Trophoblast cell (in vitro differentiated cells and primary cell): ENCODE results near the gene KIFAP3.

Experiments
- DNase-seq, 2 donors: peaks; one replicate each; pipeline ENCODE4 v3.0.0-alpha.2; 2016
- H2AFZ ChIP-seq: 2 replicates; pipeline ENCODE4 v1.6.1; 2013; ENCODE audit warnings: low read length, moderate library complexity, mild to moderate bottlenecking; ENCODE audit not compliant: insufficient read depth, poor library complexity
- H2AK5ac ChIP-seq: 2 replicates; pipeline ENCODE4 v1.6.1; 2013; ENCODE audit warnings: mild to moderate bottlenecking, low read length
- H2BK120ac ChIP-seq: 2 replicates; pipeline ENCODE4 v1.6.1; 2013; ENCODE audit warnings: low read length, mild to moderate bottlenecking, moderate library complexity; ENCODE audit not compliant: insufficient read depth, poor library complexity
- H2BK12ac ChIP-seq: 2 replicates; pipeline ENCODE4 v1.6.1; 2013; ENCODE audit warnings: mild to moderate bottlenecking, low read length, moderate library complexity
- H2BK5ac ChIP-seq: 2 replicates; pipeline ENCODE4 v1.6.1; 2013; ENCODE audit warnings: low read length, low read depth, moderate library complexity, mild to moderate bottlenecking; ENCODE audit not compliant: poor library complexity
- H3K14ac ChIP-seq: 2 replicates; pipeline ENCODE4 v1.6.1; 2013; ENCODE audit warnings: mild to moderate bottlenecking, low read length
- H3K18ac ChIP-seq: 2 replicates; pipeline ENCODE4 v1.6.1; 2013; ENCODE audit warnings: mild to moderate bottlenecking, low read length
- H3K23ac ChIP-seq: 2 replicates; pipeline ENCODE4 v1.6.1; 2013; ENCODE audit warnings: low read length
- H3K27ac ChIP-seq: 2 replicates; pipeline ENCODE4 v1.5.1; 2013; ENCODE audit warnings: low read depth, mild to moderate bottlenecking, inconsistent platforms, low read length, moderate library complexity
- H3K27me3 ChIP-seq: 2 replicates; pipeline ENCODE4 v1.6.1; 2013; ENCODE audit warnings: inconsistent platforms, mild to moderate bottlenecking, low read length, moderate library complexity; ENCODE audit not compliant: insufficient read depth
- H3K36me3 ChIP-seq, 2 experiments: 1 replicate in 1 of 2; 2 replicates in 1 of 2; pipeline ENCODE4 v1.6.1; 2013; ENCODE audit warnings: low read length in 2 of 2, mild to moderate bottlenecking in 2 of 2, moderate library complexity in 1 of 2; ENCODE audit not compliant: insufficient read depth in 2 of 2, control insufficient read depth in 1 of 2
- H3K4ac ChIP-seq: 2 replicates; pipeline ENCODE4 v1.6.1; 2013; ENCODE audit warnings: low read depth, mild to moderate bottlenecking, low read length, moderate library complexity
- H3K4me1 ChIP-seq, 2 experiments: 1 replicate in 1 of 2; 2 replicates in 1 of 2; pipeline ENCODE4 v1.6.1; 2013; ENCODE audit warnings: low read length in 2 of 2, mild to moderate bottlenecking in 2 of 2, moderate library complexity in 1 of 2; ENCODE audit not compliant: insufficient read depth in 2 of 2, control insufficient read depth in 1 of 2
- H3K4me2 ChIP-seq: 2 replicates; pipeline ENCODE4 v1.6.1; 2013; ENCODE audit warnings: inconsistent platforms, mild to moderate bottlenecking, low read length, moderate library complexity
- H3K4me3 ChIP-seq: 2 replicates; pipeline ENCODE4 v1.5.1; 2013; ENCODE audit warnings: mild to moderate bottlenecking, low read depth, low read length, inconsistent platforms
- H3K79me1 ChIP-seq: one replicate; pipeline ENCODE4 v1.6.1; 2013; ENCODE audit warnings: low read length
- H3K79me2 ChIP-seq: 2 replicates; pipeline ENCODE4 v1.6.1; 2013; ENCODE audit warnings: low read length, mild to moderate bottlenecking; ENCODE audit not compliant: control insufficient read depth, insufficient read depth, poor library complexity
- H3K9ac ChIP-seq: 2 replicates; pipeline ENCODE4 v1.6.1; 2013; ENCODE audit warnings: mild to moderate bottlenecking, low read length
- H3K9me3 ChIP-seq: 2 replicates; pipeline ENCODE4 v1.6.1; 2013; ENCODE audit warnings: low read depth, mild to moderate bottlenecking, control low read depth, inconsistent platforms, low read length; ENCODE audit not compliant: insufficient read depth
- H4K12ac ChIP-seq: 2 replicates; pipeline ENCODE4 v1.6.1; 2013; ENCODE audit warnings: low read depth, mild to moderate bottlenecking, low read length, moderate library complexity
- H4K8ac ChIP-seq: 2 replicates; pipeline ENCODE4 v1.6.1; 2013; ENCODE audit warnings: low read depth, mild to moderate bottlenecking, low read length, moderate library complexity
- H4K91ac ChIP-seq: one replicate; pipeline ENCODE4 v1.6.1; 2013; ENCODE audit warnings: low read depth, mild to moderate bottlenecking, low read length, moderate library complexity
- WGBS: extraction: QIAGEN DNeasy Blood & Tissue Kit; methylation state at CpG from one replicate; pipeline ENCODE4 v1.1.7; 2013; ENCODE audit warnings: missing lambda C conversion rate; ENCODE audit not compliant: insufficient read length, insufficient coverage; ENCODE audit errors: extremely low coverage; 5-methylcytosine and 5-hydroxymethylcytosine counted together

KIFAP3 gene

DNA sequence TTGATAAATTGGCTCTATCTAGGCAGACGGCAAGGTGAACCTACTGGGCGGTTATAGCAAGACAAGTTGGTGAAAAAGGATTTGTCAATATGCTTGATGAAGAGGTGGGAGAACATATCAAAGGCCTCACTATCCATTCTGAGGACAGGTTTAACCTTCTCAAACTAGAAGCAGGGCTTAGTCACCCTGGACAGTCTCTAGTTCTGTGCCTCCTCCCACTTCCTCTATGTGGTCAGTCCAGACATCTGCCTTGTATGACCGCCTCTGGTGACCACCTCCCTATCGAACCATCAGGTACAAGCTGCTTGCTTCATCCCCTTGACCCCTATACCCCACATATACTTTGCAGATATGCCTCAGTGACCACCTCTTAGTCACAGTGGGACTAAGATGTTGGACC, 178.5 kb downstream of the KIFAP3 start:
- H3K9ac ChIP-seq: no peak overlapping the region
- H3K27me3 ChIP-seq: no peaks in the 10 kb centered on the region
- H2BK12ac ChIP-seq: no peak overlapping the region
- H3K27ac ChIP-seq: no peak overlapping the region
- no peak overlapping the region for H3K14ac ChIP-seq
- H3K23ac ChIP-seq: no peak overlapping the region
- H3K79me1 ChIP-seq: peaks cover 19% of the 10 kb centered on the region
- H3K4me2 ChIP-seq: no peak overlapping the region
- peaks cover 8% of the 10 kb centered on the region for H3K79me2 ChIP-seq
- no peak overlapping the region for H3K4ac ChIP-seq
- H2AK5ac ChIP-seq: no peak overlapping the region
- H4K8ac ChIP-seq: no peak overlapping the region
- no peak overlapping the region for H4K91ac ChIP-seq
- H3K4me3 ChIP-seq: no peak overlapping the region
- H2BK120ac ChIP-seq: no peak overlapping the region
- peaks cover 2 to 5% of the 10 kb centered on the region in 2 experiments for H3K4me1 ChIP-seq
- H4K12ac ChIP-seq: no peak overlapping the region
- no peak overlapping the region for H2AFZ ChIP-seq
- no peak for DNase-seq
- no peaks in the 10 kb centered on the region for H3K9me3 ChIP-seq
- no peak overlapping the region for H2BK5ac ChIP-seq
- H3K36me3 ChIP-seq: no peaks in the 10 kb centered on the region
- no peak overlapping the region for H3K18ac ChIP-seq
- WGBS: no CpG with 5 or more reads among the region's 4 CpGs

DNA sequence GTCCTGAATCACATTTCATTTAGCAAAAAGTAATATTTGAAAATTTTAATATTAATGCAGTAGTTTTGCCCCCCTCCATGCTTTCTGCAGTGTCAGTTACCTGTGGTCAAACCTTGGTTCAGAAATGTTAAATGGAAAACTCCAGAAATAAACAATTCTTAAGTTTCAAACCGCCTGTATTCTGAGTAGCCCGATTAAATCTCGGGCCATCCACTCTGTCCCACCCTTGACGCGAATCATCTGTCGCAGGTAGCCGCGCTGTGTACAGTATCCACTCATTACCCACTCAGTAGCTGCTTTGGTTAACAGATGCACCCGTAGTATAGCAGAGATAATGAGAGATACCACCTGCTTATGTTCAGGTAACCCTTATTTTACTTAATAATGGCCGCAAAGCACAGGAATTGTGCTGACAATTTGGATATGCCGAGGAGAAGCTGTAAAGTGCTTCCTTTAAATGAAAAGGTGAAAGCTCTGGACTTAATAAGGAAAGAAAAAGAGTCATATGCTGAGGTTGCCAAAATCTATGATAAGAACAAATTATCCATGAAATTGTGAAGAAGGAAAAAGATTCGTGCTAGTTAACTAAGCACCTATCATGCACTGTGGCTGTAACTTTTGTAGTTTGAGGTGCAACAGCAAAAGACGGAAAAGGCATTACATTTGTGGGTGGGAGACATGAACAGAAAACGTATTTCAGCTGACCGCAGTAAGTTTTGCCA, 179.9 kb downstream of the KIFAP3 start:
- H3K18ac ChIP-seq: no peak overlapping the region
- H3K4me1 ChIP-seq: peaks cover 7% of the 10 kb centered on the region in 2 experiments
- no peak overlapping the region for H3K4ac ChIP-seq
- H3K9ac ChIP-seq: no peak overlapping the region
- H2AFZ ChIP-seq: peak overlapping the region; percentile 76
- H3K27me3 ChIP-seq: no peaks in the 10 kb centered on the region
- H2BK5ac ChIP-seq: no peak overlapping the region
- peak overlapping the region; percentile 55 for H3K4me2 ChIP-seq
- H2AK5ac ChIP-seq: no peak overlapping the region
- peaks cover 10% of the 10 kb centered on the region for H3K79me2 ChIP-seq
- peaks cover 24% of the 10 kb centered on the region for H3K79me1 ChIP-seq
- H3K4me3 ChIP-seq: no peak overlapping the region
- no peak overlapping the region for H3K27ac ChIP-seq
- peak overlapping the region; percentile 59 for H3K14ac ChIP-seq
- H2BK120ac ChIP-seq: no peak overlapping the region
- peak; percentile 3 to 36 for DNase-seq
- no peak overlapping the region for H2BK12ac ChIP-seq
- WGBS: no CpG with 5 or more reads among the region's 15 CpGs
- H3K9me3 ChIP-seq: no peaks in the 10 kb centered on the region
- H4K8ac ChIP-seq: peak overlapping the region; percentile 76
- H3K36me3 ChIP-seq: peaks cover 0 to 2% of the 10 kb centered on the region in 2 experiments
- H4K12ac ChIP-seq: peak overlapping the region; percentile 45
- H3K23ac ChIP-seq: no peak overlapping the region
- peak overlapping the region; percentile 59 for H4K91ac ChIP-seq

DNA sequence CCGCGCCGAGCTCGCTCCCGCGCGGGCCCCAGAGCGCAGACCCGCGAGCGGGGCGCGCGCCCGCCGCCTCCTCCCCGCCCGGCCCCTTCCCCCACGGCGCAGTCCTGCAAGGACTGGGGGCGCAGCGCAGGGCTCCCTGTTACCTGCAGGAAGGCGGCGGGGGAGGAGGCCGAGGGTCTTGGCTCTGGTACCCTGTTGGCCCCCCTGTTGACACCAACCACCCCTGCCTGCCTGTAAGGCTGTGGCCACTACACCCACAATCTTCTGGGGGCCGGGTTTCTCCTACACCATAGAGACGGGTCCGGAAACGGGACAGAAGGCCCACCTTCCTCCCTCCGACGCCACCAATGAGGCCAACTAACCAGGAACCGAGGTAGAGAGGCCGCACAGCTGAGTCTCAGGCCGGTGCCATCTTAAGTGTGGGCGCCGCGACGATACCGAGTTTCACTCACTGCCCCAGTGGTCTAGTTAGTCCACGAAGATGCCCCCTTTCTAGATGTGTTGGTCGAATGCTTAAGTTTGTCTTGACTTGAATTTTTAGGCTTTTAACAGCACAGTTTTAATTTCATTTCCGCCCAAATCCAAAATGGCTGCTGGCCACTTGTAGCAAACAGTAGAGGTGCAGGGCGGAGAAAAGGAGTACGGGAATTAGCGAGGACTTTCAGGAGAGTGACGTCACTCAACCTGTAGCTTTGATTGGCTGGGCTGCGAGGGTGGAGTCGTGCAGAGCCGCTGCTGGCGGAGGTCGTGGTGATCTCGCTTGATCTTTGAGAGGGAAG, 180.7 kb downstream of the KIFAP3 start, which contains the start of gene SCYL3:
SCYL3 (minus strand) TSS at position 252 of the 779 bp plus-strand sequence. CDS start 5,056 bp downstream, outside the sequence.
- H3K14ac ChIP-seq: peak within 1 kb of the TSS; percentile 98
- peak within 1 kb of the TSS; percentile 95 for H3K4me3 ChIP-seq
- H2BK12ac ChIP-seq: peak within 1 kb of the TSS; percentile 51
- no CpG with 5 or more reads among the region's 52 CpGs for WGBS
- peaks cover 10% of the 10 kb centered on the region for H3K79me2 ChIP-seq
- H3K18ac ChIP-seq: peak within 1 kb of the TSS; percentile 98
- peak within 1 kb of the TSS; percentile 99 for H2BK5ac ChIP-seq
- H3K36me3 ChIP-seq: peaks cover 0 to 2% of the 10 kb centered on the region in 2 experiments
- H2AK5ac ChIP-seq: peak within 1 kb of the TSS; percentile 71
- H3K79me1 ChIP-seq: peaks cover 24% of the 10 kb centered on the region
- H3K4ac ChIP-seq: peak within 1 kb of the TSS; percentile 100
- peak within 1 kb of the TSS; percentile 95 for H4K12ac ChIP-seq
- H3K4me2 ChIP-seq: peak within 1 kb of the TSS; percentile 70
- peak within 1 kb of the TSS; percentile 27 for H3K23ac ChIP-seq
- DNase-seq: peak; percentile 94 to 98
- H3K27me3 ChIP-seq: no peaks in the 10 kb centered on the region
- peak within 1 kb of the TSS; percentile 99 for H3K9ac ChIP-seq
- H3K9me3 ChIP-seq: no peaks in the 10 kb centered on the region
- peaks cover 7% of the 10 kb centered on the region in 2 experiments for H3K4me1 ChIP-seq
- peak within 1 kb of the TSS; percentile 97 for H4K91ac ChIP-seq
- H4K8ac ChIP-seq: peak within 1 kb of the TSS; percentile 96
- H2AFZ ChIP-seq: peak within 1 kb of the TSS; percentile 94
- H3K27ac ChIP-seq: peak within 1 kb of the TSS; percentile 83
- H2BK120ac ChIP-seq: peak within 1 kb of the TSS; percentile 97

DNA sequence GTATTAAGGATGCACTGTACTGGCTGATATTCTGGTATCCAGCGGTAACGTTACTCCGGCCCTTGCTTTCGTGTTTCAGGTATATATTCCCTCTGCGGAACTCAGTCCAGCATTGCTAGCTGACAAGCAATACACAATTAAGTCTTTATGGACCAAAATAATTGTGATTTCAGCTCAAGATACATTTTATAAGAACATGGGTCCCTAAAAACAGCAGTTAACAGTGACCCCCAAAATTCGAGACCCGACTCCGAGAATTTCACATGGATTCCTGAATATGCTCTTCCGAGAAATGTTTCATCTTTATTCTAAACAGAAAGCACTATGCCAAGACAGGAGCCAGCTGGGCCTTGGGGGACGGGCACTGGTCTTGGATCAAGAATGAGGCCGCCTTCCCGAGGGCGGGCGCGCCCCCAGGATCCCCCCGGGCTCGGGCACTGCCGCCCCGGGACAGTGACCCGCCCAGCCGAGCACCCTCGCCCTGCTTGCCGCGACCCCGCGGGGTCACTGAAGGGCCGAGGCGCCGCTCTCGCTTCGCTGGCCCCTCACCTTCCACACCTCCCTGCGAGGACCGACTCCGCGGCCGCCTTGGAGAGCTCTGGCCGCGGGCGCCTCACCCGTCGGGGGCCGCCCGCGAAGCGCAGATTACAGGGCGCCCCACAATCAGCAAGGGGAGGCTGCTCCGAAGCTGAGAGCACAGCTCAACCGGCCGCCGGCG, 181.4 kb downstream of the KIFAP3 start:
- peak overlapping the region; percentile 61 for H2AFZ ChIP-seq
- peak overlapping the region; percentile 98 for H3K18ac ChIP-seq
- peak; percentile 27 to 41 for DNase-seq
- peaks cover 7% of the 10 kb centered on the region in 2 experiments for H3K4me1 ChIP-seq
- peak overlapping the region; percentile 27 for H3K23ac ChIP-seq
- peak overlapping the region; percentile 99 for H3K9ac ChIP-seq
- peaks cover 24% of the 10 kb centered on the region for H3K79me1 ChIP-seq
- no CpG with 5 or more reads among the region's 51 CpGs for WGBS
- peaks cover 10% of the 10 kb centered on the region for H3K79me2 ChIP-seq
- H3K4me2 ChIP-seq: peak overlapping the region; percentile 70
- no peaks in the 10 kb centered on the region for H3K9me3 ChIP-seq
- peak overlapping the region; percentile 93 for H2BK120ac ChIP-seq
- peak overlapping the region; percentile 99 for H2BK5ac ChIP-seq
- peak overlapping the region; percentile 100 for H3K4ac ChIP-seq
- peak overlapping the region; percentile 96 for H4K8ac ChIP-seq
- peak overlapping the region; percentile 97 for H4K91ac ChIP-seq
- peak overlapping the region; percentile 98 for H3K14ac ChIP-seq
- peak overlapping the region; percentile 71 for H2AK5ac ChIP-seq
- no peaks in the 10 kb centered on the region for H3K27me3 ChIP-seq
- peaks cover 0 to 4% of the 10 kb centered on the region in 2 experiments for H3K36me3 ChIP-seq
- peak overlapping the region; percentile 95 for H3K4me3 ChIP-seq
- peak overlapping the region; percentile 95 for H4K12ac ChIP-seq
- H3K27ac ChIP-seq: peak overlapping the region; percentile 83
- peak overlapping the region; percentile 15 for H2BK12ac ChIP-seq
